Right hindlimb (tissue), 1 donor: Measurements from ENCODE around the gene CFAP100.

ENCODE experiments used
- DNase-seq: peaks from one replicate; pipeline ENCODE4 v3.0.0-alpha.2; 2018

Gene CFAP100

DNA sequence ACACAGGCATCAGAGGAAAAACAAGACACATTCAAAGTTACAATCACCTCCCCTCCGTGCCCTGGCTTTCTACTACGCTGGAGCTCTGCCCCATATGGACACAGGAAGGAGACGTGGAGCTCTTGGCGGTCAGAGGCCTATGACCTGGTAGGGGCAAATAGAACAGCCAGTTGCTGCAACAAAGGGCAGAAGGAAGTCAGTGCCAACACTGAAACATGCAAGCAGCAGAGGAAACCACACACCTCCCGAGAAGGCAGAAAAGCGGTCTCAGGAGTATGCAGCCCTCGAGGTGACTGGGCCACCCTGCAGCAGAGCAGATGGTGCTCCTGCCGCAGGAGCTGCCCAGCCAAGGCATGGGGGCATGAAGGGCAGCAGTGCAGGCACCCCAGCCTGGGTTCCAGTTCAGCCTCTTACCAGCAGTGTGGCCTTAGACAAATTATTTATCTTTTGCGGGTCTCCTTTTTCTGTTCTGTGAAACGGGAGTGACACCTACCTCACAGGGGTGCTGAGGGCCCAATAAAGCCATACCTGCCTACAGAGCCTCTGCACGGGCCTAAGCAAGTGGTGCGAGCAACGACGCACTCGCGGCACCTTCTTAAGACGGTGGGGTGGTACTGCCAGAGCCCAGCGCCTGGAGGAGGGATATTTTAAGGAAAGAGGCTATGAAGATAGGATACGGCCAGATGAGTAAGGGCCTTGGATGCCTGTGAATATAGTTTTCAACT is 72.3 kb downstream of the CFAP100 start:
- no peak for DNase-seq

DNA sequence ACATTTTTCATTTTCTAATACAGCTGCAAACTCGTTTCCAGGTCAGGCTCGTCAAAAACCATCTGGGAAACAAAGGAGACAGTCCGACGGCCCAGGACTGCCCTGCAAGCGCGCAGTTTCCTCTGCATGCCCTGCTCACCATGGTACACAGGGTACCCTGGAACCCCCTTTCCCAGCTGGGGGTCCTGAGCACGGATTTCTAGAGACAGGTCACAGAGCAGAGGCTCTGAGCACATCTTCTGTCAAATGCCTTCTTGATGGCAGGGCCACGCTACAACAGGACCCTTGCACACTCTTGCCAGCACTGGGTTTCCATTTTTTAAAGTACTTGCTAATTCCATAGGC is 72.9 kb downstream of the CFAP100 start:
- no peak for DNase-seq

DNA sequence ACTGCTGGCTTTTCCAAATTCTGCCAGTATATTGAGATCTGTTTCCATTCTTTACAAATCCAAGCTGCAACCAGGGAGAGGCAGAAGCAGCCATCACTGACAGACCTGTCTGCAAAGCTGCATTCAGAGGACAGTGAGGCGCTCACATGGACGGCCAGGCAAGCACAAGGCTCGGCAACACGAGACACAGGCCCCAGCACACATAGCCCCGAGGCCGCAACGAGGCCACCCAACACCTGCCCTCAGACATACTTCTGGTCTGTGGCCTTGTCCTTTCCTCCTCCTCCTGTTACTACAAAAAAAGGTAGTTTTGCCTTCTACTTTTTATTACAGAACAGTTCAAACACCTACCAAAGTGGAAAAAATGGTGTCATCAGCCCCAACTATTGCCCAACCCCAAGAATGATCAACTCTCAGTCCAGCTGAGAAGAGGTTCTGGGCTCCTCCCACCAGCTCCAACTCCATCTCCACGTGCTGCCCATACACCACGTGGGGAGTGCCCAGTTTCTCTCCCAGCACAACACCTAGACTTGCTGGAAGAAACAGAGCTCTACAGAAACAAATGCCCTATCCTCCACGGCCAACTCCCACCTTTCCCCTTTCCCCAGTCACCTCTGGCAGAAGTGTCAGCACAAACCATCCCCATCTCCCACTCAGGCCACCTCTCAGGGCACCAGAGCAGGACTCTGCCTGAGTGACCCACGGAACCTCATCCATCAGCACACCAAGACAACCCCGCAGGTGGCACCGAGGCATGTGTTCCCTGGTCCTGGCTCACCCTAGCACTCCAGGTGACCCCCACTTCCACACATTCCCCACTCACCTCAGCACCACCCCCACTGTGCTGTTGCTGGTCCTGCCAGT is 73.6 kb downstream of the CFAP100 start:
- DNase-seq = no peak

DNA sequence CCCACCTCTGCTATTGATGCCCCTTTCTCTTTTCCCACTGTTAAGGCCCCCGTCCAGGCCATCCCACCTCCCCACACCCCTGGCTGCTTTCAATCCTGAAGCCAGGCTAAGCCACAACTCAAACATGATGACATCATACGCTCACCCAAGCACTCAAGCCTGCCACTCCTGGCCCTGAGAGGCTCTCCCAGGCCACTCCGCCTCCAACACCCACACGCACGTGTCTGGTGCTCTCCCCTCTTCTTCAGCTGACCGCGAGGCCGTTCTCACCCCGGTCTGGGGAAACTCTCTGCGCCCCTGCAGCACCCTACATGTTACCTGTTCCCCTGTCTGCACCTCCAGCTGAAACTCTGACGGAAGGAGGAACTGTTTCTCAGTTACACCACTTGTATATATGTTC is 74.8 kb downstream of the CFAP100 start:
- no peak for DNase-seq

GRCh38 chr3:126472277-126473006 is 77.7 kb downstream of the CFAP100 start:
- no peak for DNase-seq

- no peak for DNase-seq
Measured at GRCh38 chr3:126473292-126474168, 78.8 kb downstream of the CFAP100 start.

DNA sequence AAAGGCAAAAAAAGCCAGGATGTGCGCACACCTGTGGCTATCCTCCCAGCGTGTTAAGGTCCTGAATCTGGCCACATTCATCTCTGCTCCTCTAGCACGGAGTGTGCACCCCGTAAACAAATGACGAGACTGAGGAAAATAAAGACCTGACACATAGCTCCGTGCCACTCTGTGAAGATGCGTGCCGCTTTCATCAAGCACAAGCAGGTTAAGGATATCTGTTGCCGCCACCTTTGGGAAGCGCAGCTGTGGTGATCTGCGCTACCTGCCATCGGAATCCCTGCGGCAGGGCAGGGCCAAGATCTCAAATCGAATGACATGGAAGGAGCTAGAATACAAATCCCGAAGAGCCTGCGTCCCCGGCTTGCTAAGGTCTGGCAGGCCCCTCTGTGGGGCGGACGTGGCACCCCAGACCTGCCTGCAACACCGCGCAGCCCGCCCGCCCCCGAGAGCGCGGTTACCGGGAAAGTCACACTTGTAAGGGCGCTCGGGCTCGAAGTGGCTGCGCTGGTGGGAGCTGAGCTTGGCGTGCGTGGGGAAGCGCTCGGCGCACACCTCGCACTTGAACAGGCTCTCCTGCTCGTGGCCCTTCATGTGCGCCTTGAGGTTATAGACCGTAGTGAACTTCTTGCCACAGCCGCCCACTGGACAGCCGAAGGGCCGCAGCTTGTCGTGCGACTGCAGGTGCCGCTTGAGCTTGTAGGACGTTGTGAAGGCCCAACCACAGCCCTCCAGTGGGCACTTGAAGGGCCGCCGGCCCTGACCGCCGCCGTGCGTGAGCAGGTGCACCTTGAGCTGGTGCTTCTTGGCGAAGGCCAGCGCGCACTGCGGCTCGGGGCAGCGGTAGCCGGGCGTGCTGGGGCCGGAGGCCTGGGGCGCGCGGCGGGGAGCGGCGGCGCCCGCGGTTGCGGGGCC is 80.0 kb downstream of the CFAP100 start:
- DNase-seq = peak; percentile 52

GRCh38 chr3:126475413-126476114 is 80.9 kb downstream of the CFAP100 start, which contains the start of gene ZXDC:
TSS of gene ZXDC (minus strand) at chr3:126475891. CDS start at chr3:126475865, 26 bp downstream.
- DNase-seq = peak; percentile 96

- DNase-seq = peak; percentile 67
Measured at GRCh38 chr3:126476166-126477060, 81.7 kb downstream of the CFAP100 start.

DNA sequence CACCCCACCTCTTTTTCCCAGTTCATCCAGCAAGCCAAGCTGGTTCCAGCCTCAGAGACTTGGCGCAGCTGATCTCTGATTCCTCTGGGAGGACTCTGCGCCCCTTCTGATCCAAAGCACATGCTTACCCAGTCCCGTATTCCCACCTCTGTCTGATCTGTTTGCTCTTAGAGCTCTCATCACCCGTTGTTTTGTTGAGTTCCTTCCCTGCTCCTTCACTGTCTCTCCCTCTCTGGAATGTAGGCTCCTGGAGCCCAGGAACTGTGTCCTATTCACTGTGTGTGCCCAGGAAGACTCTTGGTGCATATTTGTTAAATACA is 82.3 kb downstream of the CFAP100 start:
- DNase-seq = no peak

DNA sequence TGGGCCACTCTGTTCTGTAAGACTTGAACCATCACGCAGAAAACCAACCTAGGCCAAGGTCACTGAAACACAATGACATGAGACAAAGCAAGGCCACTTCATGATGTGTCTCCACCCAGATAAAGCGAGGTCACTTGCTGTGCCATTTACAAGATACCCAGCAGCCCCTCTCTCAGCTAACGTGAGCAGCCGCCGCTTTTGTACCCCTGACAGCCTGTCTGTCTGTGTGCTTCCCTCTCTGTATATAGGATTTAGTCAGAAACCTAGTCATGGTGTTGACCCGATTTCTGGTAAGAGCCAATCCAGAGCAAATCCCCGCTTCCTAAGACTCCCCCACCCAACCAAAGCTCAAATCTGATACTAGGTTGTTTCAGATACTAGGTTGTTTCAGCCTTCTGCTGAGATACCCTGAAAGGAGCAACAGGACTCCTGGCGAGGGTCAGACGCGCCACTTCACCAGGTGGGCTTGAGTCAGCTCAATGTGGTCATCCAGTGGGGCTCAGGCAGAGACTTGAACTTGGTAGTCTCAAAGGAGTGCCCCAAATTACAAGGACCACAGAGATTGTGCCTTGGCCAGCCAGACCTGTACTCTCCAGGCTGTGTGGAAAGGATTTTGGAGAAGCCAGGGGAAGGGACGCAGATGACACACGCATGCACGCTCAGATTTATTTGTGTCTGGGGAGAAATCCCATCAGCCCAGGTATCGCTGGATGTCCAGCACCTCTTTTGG is 84.0 kb downstream of the CFAP100 start:
- DNase-seq = no peak

- DNase-seq = no peak
Measured at GRCh38 chr3:126479642-126480041, 84.9 kb downstream of the CFAP100 start.

DNA sequence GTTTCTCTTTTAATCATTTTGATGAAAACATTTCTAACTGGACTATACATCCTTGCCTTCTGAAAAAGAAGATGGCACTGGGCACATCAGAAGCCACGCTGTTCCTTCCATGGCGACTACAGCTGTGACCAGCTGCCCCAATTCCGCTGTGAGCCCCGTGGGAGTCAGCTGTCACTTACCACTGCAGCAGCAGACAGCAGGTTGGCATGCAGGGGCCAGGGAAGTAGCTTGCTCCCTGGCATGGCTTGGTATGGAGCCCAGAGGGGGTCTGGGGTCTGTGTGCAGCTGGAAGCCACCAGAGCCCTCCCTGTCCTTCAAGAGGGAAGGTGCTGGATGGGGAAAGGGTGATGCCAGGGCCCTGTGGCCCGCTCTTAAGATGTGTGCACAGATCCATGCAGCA is 85.5 kb downstream of the CFAP100 start:
- peak; percentile 66 for DNase-seq

DNA sequence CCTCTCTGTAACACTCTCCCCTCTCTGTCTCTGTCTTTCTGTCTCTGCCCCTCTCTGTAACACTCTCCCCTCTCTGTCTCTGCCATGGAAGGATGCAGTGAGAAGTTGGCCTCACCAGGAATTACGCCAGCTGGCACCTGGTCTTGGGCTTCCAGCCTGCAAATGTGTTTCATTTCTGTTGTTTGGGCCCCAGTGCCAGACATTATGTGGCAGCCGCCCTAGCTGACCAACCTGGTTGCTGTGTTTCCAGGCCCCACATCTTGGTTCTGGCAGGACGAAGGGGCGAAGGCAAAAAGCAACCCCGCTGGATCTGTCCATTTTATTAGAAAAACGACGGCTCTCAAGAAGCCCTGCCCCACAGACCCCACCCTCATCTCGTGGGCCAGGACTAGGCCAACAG is 86.2 kb downstream of the CFAP100 start:
- DNase-seq = peak; percentile 74

DNA sequence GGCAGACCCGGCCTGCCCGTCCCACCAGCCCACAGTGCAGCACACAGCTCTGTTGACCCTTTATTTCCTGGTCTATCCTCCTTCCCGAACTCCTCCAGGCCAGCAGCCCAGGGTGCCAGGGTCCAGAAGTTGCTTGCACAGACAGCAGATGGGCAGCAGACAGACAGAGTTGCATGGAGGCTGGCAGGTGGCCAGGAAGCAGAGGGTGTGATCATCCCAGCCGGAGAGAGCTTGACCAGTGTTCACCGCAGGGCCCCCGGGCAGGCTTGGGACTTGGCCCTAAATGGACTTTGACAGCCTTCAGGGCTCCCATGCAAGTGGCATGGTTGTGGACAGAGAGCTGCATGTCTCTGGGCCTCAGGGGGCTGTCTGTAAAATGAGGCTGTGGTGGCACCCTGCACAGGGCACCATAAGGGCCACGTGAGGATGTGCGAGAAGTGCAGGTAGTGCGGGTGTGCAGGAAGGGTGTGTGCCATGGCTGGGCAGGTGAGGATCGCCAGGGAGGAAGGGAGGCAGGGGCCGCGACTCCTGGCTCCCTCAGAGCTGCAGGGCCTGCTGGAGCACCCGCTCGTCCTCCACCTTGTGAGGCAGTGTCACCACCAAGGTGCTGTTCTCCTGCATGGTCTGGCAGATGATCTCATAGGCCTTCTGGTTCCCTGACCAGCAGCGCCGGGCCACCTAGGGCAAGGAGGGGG is 87.2 kb downstream of the CFAP100 start:
- DNase-seq = peak; percentile 54

GRCh38 chr3:126482503-126483255 is 88.0 kb downstream of the CFAP100 start:
- DNase-seq = no peak

DNA sequence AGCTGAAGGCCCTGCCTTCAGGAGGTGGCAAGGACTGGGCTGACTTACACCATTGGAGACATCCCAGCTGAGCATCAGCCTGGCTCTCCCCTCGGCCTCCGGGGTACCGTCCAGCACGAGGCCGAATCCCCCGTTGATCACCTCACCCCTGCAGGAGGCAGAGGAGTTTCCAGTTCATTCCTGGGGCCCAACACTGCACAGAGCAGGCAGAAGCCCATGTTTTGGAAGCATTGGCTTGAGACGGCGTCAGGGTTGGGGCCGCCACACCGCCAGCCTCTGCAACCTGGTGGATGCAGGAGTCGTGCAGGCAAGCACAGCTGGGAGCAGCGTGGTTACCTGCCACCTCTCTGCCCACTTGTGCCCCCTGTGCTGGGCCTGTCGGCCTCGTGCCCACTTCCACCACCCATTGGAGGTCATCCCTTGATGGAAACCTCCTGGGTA is 88.6 kb downstream of the CFAP100 start:
- DNase-seq = no peak

DNA sequence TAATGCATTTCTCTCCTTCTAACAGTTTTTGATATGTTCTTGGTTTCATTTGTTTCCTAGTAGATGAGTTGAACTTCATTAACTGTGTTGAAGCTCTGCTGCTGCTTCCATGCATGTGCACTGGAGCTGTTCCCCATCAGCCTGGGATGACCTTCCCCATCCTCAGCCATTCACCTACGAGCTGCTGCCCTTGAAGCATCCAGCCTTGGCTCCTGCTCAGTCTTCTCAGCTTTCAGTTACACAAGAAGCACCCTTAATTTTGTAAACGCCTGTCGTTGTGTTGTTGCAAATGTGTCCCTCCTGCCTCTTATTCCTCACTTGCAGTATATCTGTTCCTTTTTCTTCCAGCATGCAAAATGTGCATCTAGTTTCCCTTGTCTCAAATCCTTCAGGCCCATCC is 89.4 kb downstream of the CFAP100 start:
- DNase-seq = no peak
